Neural progenitor cell (in vitro differentiated cells): Measurements from ENCODE around the gene TRPC1.

ENCODE experiments used
- CTCF ChIP-seq: fragments of 200-600 bp; sonication (generic); IDR thresholded peaks from 2 replicates; pipeline ENCODE4 v1.5.1; 2017; ENCODE audit warnings: antibody characterized with exemption, mild to moderate bottlenecking
- EZH2 ChIP-seq: fragments of 200-600 bp; sonication (generic); IDR thresholded peaks from 2 replicates; pipeline ENCODE4 v1.6.1; 2017; ENCODE audit warnings: antibody characterized with exemption, mild to moderate bottlenecking, moderate library complexity
- EZH2phosphoT487 ChIP-seq: fragments of 200-600 bp; sonication (generic); IDR thresholded peaks from 2 replicates; pipeline ENCODE4 v1.6.1; 2017; ENCODE audit warnings: antibody characterized with exemption

- TF ChIP-seq CTCF (no peak), EZH2phosphoT487 (no peak), EZH2 (no peak)
These were observed 84.5 kb downstream of the TRPC1 start for GRCh38 chr3:142808103-142808917.
